Measurements from ENCODE around the gene ALPI. TPM values are rescaled to one million over a fixed set of nuclear protein-coding genes. Genes with fewer than 3 reads are reported as not detected.
A peak's percentile ranks its signal among the peaks of the same experiment; 100 is the strongest.
"Not testable (repeated sequence)": the region's sequence is repeated elsewhere in the genome, so short reads cannot be mapped to it uniquely, and the experiment has no call there.

ALPI gene
- total RNA-seq, 1 experiment from 2014 or later: not detected

DNA sequence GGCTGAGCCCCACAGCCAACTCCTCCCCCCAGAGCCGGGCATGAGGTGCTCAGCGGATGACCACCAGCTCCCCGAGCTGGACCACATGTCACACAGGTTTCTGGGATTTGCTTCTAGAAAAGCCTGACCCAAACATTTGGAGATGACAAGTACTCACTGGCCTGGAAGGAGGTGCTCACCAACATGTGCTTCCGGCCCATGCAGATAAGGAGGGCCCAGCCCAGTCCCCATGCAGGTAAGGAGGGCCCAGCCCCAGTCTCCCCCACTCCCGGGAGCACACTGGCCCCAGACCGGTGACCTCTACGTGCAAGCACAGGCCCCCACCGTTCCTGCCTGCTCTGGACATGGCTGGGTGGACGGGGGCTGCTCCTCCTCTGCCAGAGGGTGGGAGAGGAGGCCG lies 14.0 kb upstream of the ALPI start:
- not testable (repeated sequence) for DNase-seq (ENCODE audit: low spot score)

DNA sequence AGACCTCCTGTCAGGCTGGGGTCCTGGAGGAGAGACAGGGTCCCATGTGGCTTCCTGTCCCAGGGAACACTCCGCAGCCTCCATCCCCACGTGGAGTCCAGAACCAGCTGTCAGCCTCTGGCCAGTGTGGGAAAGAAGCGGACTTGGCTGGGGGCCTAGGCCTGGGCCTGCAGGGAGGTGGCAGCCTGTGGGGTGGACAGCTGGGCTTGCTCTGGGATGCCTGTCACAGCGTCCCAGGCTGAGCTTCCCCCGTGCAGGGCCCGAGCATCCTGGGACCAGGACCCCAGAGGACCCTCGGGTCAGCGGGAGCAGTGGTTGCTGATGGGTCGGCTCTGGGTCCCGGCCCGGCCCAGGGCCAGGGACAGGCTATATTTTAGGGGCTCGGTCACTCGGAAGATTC lies 13.5 kb upstream of the ALPI start:
- DNase-seq (ENCODE audit: low spot score): not testable (repeated sequence)

DNA sequence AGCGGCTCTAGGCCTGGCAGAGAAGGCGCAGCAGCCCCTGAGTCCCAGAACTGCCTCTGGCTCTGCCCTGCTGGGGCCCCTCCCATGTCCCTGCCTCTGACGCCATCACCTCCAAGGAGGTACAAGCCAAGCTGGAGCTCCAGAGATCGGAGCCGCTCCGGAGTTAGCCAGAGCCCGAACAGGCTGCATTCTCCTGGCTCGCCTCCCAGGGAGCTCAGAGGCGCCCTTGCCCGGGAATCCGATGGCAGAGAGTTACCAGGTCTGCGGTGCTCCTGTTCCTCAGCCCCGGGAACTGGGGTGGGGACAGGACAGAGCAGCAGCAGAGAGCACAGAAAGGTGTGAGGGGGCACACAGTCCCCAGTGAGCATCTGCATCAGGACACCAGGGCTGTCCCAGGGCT lies 12.9 kb upstream of the ALPI start:
- not testable (repeated sequence) for DNase-seq (ENCODE audit: low spot score)

DNA sequence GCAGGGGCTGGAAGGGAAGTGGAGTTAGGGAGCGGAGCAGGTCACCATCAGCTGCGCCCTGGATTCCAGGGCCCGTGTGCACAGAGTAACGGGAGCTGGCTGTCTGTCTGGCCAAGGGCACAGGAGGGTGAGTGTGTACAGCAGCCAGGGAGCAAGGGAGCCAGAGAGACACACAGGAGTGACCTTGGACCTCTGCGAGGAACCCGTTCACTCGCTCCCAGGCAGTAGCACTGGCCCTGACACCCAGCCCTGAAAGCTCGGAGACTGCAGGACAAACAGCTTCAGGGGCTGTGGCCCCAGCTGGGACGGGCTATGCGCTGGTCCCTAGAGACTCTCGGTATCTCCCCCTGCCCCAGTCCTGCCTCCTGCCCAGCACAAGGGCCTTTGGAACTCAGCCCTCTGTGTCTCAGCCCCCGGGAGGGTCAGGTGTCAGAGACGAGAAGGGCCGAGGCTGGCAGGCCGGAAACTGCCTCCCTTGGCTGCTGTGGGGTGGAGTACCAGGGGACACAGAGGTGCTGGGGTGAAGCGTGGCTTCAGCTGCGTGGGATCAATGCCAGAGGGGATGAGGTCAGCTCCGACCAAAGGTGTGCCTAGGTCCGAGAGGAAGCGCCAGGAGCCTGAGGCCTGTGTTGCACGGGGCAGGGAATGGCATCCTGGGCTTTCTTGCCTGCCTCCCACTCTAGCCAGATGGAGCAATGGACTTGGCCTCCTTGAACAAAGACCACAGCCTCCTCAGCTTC lies 12.1 kb upstream of the ALPI start:
- not testable (repeated sequence) for DNase-seq (ENCODE audit: low spot score)

DNA sequence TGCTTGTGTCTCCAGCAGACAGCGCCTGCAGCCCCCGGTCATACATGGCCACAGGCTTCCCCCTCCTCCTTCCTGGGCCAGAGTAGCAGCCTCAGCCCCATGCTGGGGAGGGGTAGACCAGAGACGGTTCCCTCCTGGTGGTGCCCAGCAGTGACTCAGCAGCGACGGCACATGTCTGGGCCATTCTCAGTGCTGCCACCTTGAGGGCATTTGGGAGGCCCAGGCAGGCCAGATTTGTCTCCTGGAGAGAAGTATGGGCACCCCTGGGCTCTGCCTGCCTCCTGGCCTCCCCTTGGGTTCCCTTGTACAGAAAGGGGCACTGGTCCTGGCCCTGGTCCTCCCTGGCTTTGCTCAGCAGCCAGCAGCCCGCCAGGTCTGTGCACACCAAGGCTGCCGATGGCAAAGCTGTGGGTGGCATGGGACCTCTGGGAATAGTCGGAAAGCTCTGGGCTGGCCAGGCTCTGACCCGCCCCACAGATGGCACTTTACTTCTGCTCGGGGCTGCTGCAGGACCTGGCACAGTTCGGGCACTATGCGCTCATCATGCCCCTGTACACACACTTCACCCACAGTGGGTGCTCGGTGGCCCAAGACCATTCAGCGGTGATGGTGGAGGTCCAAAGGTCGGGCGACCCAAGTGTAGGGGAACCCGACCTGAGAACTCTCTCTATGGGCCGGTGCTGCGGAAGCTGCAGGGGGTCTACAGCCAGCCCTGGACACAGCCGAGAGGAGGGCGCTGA lies 11.4 kb upstream of the ALPI start:
- peak; percentile 74 for DNase-seq (ENCODE audit: low spot score)

DNA sequence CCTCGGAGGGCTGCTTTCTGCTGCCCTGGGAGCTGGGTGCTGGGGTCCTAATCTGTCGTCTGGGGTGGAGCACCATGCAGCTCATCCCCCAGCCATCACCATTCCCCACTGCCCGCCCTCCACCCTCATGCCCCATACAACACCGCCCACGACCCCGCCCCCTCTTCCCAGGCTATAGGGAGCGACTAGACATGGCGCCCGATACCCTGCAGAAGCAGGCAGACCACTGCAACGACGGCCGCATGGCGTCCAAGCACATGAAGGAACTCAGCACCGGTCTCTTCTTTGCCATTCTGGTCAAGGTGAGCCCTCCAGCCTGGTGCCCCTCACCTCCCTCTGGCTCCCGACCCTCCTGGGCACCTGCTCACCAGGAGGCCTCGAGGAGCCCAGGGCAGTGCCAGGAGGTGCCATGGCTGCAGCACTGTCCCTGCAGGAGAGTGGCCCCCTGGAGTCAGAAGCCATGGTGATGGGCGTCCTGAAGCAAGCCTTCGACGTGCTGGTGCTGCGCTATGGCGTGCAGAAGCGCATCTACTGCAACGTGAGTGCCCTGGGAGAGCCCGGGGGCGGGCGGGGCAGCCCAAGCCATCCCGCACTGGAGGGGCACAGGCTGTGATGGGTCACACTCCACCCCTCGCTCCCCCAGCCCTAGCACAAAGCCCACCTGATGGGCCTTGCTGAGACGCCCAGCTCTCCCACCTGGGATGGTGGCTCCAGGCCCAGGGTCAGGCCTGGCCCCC lies 10.6 kb upstream of the ALPI start:
- DNase-seq (ENCODE audit: low spot score): not testable (repeated sequence)

DNA sequence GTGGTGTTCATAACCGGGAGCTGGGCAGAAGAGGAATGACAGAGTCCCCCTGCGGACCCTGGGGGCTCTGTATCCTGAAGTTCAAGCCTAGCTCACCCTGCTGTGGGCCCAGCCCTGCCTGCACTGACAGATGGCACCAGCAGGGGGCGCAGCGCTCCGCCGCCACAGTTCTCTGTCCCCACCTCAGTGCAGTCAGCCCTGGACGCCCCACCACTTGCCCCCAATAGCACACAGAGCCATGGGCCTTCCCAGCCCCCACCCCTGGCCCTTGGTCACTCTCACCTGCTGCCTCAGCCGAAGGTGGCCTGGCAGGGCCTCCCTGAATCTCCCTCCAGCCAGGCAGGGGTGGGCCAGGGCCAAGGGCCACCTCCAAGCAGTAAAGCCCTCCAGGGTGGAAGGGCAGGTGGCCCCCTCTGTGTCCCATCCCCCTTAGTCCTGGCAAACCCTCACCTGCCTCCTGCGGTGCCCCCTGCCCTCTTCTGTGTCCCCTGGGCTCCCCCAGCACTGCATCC lies 9.6 kb upstream of the ALPI start:
- DNase-seq (ENCODE audit: low spot score): not testable (repeated sequence)

DNA sequence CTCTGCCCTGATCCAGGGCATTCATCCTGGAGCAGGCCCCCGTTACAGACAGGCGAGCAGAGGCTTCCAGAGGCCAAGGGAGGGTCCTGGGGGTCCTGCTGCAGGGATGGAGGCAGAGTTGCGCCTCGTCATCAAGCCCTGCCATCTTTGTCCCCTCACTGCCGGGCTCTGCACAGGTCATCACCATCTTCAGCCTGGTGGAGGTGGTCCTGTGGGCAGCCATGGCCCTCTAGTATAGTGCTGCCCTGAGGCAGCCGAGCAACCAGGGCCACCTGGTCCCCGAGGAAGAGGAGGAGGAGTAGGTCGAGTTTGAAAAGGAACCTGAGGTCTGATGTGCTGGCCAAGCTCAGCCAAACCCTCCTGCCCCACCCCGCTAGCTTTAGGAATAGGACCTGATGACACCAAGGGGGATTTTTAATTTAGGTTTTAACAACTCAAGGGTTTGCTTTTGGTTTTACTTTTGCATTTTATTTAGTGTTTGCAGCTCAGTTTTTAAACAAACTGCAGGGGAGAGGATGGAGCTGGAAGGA lies 8.8 kb upstream of the ALPI start:
- no peak for DNase-seq (ENCODE audit: low spot score)

DNA sequence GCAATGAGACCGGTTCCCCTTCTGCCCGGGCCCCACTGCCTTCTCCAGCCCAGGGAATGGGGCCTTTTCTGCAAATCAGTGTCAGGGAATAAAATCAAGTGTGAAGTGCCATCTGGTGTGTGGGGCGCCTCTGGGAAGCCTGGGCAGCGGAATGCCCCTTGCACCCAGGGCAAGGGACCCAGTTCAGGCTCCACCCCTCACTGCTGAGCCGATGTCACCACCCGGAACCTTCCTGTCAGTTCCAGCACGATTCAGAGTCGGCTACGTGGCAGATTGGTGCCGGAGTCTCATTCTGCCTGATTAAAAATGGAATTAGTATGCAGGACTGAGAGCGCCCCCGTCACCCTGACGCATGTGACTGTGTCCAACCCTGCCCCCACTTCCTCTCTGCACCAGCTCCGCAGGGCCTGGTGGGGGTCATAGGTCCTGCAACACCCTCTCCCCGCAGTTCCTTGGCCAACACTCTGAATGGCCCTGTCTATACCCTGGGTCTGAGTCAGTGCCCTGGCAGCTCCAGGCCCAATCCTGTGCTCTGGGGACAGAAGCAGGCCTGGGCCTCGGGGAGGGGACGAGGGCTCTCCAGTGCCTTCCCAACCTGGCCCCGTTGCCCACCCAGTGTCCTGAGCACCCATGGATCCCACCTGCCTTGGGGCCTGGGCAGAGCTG lies 8.2 kb upstream of the ALPI start:
- no peak for DNase-seq (ENCODE audit: low spot score)

DNA sequence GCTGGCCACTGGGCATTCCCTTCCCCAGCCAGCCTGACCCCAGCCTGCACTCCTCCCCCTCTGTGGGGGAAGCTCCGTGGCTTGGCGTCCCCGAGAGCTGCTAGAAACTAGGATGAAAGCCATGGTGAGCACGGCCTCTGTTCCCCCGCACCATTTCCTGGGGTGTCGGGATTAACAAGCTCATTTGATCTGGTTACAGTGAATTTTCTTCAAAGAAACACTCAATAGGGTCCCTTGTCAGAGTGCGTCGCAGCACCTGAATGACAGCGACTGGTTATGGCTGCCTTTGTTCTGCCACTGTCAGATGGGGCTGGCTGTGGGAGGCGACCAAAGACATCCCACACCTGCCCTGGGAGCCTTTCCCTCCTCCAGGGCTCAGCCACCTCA lies 7.7 kb upstream of the ALPI start:
- DNase-seq (ENCODE audit: low spot score): no peak

DNA sequence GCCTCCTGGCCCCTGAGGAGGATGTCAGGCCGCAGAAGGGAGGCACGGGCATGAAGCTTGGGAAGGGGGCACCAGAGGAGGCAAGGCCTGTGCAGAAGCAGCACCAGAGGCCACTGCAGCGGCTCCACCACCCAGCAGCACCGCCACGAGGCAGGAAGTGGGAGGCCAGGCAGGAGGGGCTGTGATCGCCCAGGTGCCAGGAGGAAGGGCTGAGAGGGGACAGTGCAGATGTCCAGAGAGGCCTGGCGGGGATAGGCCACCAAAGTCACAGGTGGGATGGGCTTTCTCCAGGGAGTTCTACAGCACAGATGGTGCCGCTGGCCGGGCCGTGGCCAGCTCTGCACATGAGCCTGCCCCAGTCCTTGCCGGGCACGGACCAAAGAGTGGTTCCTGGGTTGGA lies 6.0 kb upstream of the ALPI start:
- no peak for DNase-seq (ENCODE audit: low spot score)

DNA sequence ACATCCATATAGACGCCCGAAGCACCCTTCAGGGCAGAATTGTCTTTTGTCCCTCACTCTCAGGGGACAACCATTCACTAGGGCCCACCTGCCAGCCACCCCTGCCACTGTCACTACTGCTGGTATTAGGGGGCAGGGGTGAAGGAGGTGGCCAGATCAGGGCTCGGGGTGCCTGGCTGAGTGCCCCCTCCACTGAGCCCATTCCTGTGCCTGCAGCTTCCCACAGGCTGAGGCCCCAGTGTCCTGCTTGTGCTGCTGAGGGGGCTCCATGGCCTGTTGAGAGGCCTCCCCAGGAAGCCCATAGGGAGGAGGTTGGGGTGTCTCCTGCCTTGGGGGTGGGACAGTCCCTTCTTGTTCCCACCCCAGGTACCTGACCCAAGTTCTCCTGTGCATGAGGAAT lies 4.3 kb upstream of the ALPI start:
- DNase-seq (ENCODE audit: low spot score): not testable (repeated sequence)

DNA sequence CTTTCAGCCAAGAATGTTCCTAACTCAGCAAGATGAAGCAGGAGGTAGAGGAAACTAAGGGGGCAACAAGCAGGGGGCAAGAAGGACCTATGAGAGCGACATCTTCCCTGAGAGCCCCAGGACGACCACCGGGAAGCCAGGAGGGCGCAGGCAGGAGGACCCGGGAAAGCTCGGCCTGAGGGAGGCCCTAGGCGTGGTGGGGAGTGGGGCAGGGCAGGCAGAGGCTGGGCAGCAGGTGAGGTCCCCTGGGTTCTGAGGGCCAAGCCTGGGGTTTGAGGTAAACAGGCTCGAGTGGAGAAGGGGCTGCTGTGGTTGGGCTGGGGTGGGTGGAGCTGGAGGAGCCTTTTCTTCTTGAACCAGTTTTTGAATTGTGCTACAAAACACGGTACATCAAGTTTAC lies 1.3 kb upstream of the ALPI start:
- no peak for DNase-seq (ENCODE audit: low spot score)

DNA sequence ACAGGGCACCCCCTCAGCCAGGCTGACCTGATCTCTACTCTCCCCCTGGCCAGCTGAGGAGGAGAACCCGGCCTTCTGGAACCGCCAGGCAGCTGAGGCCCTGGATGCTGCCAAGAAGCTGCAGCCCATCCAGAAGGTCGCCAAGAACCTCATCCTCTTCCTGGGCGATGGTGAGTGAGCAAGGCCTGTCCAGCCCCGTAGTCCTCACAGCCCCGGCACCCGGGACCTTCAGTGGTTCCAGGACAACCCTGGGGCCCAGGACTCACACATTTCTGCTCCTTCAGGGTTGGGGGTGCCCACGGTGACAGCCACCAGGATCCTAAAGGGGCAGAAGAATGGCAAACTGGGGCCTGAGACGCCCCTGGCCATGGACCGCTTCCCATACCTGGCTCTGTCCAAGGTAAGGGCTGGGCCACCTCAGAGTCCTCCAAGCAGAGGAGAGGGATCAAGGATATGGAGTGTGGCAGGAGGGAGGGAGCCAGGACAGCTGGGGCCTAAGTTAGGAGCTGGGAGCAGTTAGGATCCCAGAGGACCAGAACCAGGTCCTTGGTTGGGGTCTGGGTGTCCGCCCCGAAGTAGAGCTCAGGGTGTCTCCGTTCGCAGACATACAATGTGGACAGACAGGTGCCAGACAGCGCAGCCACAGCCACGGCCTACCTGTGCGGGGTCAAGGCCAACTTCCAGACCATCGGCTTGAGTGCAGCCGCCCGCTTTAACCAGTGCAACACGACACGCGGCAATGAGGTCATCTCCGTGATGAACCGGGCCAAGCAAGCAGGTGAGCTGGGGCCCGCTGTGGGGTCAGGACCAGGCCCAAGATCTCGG lies 555 bp downstream of the ALPI start:
- no peak for DNase-seq (ENCODE audit: low spot score)

DNA sequence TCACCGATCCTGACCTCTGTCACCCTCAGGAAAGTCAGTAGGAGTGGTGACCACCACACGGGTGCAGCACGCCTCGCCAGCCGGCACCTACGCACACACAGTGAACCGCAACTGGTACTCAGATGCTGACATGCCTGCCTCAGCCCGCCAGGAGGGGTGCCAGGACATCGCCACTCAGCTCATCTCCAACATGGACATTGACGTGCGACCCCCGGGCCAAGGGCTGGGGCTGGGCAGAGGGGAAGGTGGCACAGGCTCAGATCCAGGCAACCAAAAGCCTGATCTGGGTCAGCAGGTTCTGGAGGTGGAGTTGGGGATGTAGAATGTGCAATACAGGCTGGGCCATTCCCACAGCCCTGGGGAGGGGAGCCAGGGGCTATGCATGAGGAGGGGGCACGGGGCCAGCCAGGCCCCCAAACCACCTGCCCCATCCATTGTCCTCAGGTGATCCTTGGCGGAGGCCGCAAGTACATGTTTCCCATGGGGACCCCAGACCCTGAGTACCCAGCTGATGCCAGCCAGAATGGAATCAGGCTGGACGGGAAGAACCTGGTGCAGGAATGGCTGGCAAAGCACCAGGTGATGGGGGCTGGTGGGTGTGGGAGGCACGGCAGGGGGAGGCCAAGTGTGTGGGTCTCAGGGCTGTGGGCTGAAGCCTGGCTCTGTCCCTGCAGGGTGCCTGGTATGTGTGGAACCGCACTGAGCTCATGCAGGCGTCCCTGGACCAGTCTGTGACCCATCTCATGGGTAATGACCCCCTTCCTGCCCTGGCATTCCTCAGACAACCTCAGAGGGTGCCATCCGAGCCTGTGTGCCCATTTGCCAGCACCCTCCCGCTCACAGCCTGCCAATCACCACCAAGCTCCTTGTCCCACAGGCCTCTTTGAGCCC lies 1.4 kb downstream of the ALPI start:
- DNase-seq (ENCODE audit: low spot score): no peak

DNA sequence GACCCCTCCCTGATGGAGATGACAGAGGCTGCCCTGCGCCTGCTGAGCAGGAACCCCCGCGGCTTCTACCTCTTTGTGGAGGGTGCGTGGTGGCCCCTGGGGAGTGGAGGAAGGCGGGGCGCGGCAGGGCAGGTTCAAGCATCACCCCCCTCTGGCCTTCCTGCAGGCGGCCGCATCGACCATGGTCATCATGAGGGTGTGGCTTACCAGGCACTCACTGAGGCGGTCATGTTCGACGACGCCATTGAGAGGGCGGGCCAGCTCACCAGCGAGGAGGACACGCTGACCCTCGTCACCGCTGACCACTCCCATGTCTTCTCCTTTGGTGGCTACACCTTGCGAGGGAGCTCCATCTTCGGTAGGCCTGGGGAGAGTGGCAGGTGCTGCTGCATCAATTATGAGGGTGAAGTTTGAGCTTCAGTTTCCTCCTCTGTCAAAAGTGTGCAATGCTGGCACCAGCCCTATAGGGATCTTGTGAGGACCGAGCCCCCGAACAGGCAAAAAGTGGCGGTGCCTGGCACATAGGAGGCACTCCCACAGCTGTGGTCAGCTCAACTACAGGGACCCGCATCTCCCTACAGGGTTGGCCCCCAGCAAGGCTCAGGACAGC lies 2.2 kb downstream of the ALPI start:
- DNase-seq (ENCODE audit: low spot score): no peak

DNA sequence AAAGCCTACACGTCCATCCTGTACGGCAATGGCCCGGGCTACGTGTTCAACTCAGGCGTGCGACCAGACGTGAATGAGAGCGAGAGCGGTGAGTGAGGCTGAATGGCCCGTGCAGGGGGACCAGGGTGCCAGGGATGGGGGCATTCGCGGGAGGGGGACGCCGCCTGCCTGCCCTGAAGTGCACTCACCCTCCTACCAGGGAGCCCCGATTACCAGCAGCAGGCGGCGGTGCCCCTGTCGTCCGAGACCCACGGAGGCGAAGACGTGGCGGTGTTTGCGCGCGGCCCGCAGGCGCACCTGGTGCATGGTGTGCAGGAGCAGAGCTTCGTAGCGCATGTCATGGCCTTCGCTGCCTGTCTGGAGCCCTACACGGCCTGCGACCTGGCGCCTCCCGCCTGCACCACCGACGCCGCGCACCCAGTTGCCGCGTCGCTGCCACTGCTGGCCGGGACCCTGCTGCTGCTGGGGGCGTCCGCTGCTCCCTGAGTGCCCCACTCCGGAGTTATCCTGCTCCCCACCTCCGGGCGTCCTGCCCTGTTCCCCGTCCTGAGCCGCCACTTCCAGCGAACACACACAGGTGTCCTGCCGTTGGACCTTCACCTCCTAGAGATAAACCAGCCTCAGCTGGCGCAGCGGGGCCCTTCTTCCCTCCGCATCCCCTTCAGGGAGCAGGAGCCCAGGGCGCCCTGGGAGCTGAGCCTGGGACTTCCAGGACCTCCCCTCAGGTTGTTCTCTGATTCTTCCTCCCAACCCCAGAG lies 2.9 kb downstream of the ALPI start:
- DNase-seq (ENCODE audit: low spot score): no peak

DNA sequence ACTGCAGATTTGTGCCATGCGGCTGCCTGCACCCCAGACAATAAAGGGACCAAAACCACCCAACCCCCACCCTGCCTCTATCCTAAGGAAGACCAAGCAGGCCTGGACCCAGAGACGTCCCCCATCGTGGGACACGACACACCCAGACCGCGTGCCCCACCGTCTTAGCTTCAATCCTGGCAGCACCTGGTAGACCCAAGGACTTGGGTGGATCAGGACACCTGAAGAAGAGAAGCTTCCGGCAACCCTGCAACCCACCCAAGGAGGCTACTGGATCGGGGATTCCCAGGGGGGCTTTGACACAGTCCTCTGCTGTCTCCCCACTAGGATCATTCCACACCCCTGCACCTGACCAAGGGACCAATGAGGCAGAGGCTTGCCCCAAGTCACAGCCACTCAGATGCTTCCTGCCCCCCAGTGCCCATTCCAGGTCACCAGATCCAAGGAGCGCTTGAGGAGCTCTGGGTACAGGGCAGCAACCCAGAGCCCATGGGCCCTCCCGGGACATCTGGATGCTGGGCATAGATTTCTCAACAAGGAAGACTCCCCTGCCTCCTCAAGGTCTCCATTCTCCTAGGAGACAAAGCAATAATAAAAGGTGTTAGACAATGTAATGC lies 3.6 kb downstream of the ALPI start:
- DNase-seq (ENCODE audit: low spot score): no peak
